HFFc6 (cell line): ENCODE results near the gene PPFIA3. TPM values are rescaled to one million over a fixed set of nuclear protein-coding genes. Genes with fewer than 3 reads are reported as not detected.

Source experiments
- DNase-seq: peaks from one replicate; pipeline ENCODE4 v3.0.0-alpha.2; 2018
- H3K27ac Mint-ChIP-seq: 2 replicates; pipeline ENCODE4 v1.8.0; 2020; ENCODE audit warnings: mild to moderate bottlenecking, mixed read lengths
- H3K27me3 Mint-ChIP-seq: 2 replicates; pipeline ENCODE4 v1.8.0; 2021; ENCODE audit warnings: mild to moderate bottlenecking, moderate library complexity, mixed read lengths; ENCODE audit not compliant: insufficient read depth
- H3K36me3 Mint-ChIP-seq: 2 replicates; pipeline ENCODE4 v1.8.0; 2021; ENCODE audit warnings: low read depth, mixed read lengths
- H3K4me1 Mint-ChIP-seq: 2 replicates; pipeline ENCODE4 v1.8.0; 2020; ENCODE audit warnings: low read depth, mixed read lengths
- H3K4me3 Mint-ChIP-seq: 2 replicates; pipeline ENCODE4 v1.8.0; 2020; ENCODE audit warnings: mild to moderate bottlenecking, moderate library complexity, mixed read lengths
- H3K9me3 Mint-ChIP-seq: 2 replicates; pipeline ENCODE4 v1.8.0; 2020; ENCODE audit warnings: mild to moderate bottlenecking, mixed read lengths
- total RNA-seq, 6 experiments: library from RNA; stranded (reverse); fragmentation: NEBNext Ultra II Directional; extraction: Animal tissue kit (Norgen Biotek cat#: 25700); gene quantifications; 2 replicates in 1 of 6; 3 replicates in 5 of 6; pipeline ENCODE4 v1.2.3, GENCODE V29; 2021
- TF ChIP-seq, protein P1 (sequence below): fragments of 200-600 bp; sonication (generic); IDR thresholded peaks from 2 replicates; pipeline ENCODE4 v1.5.0; 2021; ENCODE audit warnings: antibody characterized with exemption, mild to moderate bottlenecking

Gene PPFIA3
- total RNA-seq, 6 experiments from 2014 or later = 1.9 to 2.4 (median 2.3) TPM

DNA sequence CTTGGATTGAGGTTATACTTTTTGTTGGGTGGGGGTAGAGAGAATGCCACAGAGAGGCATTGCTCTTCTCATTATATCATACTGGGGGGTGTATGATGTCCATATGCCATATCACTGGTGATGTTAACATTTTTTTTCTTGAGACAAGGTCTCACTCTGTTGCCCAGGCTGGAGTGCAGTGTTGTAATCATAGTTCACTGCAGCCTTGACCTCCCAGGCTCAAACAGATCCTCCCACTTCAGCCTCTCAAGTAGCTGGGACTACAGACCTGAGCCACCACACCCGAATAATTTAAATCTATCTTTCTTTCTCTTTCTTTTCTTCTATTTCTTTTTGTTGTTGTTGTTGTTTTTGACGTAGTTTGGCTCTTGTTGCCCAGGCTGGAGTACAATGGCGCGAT is 39.0 kb upstream of the PPFIA3 start:
- Mint-ChIP-seq H3K27ac (no peak overlapping the region), H3K27me3 (peaks cover 2% of the 10 kb centered on the region; the same call in 1 of the 2 replicates), H3K4me1 (peaks cover 10% of the 10 kb centered on the region), H3K4me3 (no peak overlapping the region), H3K36me3 (no peaks in the 10 kb centered on the region), H3K9me3 (no peaks in the 10 kb centered on the region)
- TF ChIP-seq, protein P1, sequence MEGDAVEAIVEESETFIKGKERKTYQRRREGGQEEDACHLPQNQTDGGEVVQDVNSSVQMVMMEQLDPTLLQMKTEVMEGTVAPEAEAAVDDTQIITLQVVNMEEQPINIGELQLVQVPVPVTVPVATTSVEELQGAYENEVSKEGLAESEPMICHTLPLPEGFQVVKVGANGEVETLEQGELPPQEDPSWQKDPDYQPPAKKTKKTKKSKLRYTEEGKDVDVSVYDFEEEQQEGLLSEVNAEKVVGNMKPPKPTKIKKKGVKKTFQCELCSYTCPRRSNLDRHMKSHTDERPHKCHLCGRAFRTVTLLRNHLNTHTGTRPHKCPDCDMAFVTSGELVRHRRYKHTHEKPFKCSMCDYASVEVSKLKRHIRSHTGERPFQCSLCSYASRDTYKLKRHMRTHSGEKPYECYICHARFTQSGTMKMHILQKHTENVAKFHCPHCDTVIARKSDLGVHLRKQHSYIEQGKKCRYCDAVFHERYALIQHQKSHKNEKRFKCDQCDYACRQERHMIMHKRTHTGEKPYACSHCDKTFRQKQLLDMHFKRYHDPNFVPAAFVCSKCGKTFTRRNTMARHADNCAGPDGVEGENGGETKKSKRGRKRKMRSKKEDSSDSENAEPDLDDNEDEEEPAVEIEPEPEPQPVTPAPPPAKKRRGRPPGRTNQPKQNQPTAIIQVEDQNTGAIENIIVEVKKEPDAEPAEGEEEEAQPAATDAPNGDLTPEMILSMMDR = no peak
- no peak for DNase-seq

DNA sequence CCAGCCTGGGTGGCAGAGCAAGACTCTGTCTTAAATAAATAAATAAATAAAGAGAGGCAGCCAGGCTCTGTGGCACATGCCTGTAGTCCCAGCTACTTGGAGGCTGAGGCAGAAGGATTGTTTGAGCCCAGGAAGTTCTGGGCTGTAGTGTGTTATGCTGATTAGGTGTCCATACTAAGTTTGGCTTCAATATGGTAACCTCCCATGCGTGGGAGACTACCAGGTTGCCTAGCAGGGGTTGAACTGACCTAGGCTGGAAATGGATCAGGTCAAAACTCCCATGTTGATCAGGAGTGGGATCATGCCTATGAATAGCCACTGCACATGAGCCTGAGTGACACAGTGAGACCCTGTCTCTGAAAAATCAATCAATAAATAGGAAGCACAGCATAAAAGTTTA is 38.1 kb upstream of the PPFIA3 start:
- peaks cover 2% of the 10 kb centered on the region for H3K27me3 Mint-ChIP-seq
- no peaks in the 10 kb centered on the region for H3K9me3 Mint-ChIP-seq
- no peak for DNase-seq
- H3K4me1 Mint-ChIP-seq = peaks cover 11% of the 10 kb centered on the region
- H3K27ac Mint-ChIP-seq = no peak overlapping the region
- peaks cover 6% of the 10 kb centered on the region for H3K36me3 Mint-ChIP-seq
- TF ChIP-seq, protein P1 = no peak
- H3K4me3 Mint-ChIP-seq = no peak overlapping the region

DNA sequence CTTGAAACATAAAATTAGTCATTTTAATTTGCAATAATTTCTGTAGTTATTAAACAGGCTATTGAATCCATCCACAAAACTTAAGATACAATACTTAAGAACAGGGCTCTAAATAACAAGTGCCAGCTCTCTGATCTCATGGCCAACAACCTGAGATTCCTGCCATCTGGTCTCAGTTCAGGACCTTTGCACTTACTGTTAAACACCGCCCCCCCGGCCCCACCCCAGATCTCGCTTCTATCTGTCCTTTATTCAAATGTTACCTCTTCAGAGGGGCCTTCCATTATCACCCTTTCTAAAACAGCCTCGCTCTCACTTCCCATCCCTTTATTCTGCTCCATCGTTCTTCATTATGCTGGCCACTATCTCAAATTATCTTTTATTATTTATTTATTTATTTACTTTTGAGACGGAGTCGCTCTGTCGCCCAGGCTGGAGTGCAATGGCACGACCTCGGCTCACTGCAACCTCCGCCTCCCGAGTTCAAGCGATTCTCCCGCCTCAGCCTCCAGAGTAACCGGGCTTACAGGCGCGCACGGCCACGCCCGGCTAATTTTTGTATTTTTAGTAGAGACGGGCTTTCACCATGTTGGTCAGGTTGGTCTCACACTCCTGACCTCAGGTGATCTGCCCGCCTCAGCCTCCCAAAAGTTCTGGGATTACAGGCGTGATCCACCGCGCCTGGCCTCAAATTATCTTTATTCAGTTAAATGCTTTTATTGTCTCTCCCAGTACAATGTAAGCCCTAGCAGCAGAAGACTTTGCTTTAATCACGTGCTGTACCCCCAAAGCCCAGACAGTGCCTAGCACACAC is 34.9 kb upstream of the PPFIA3 start:
- Mint-ChIP-seq H3K27ac (peak overlapping the region; percentile 94), H3K9me3 (no peaks in the 10 kb centered on the region), H3K4me1 (peaks cover 29% of the 10 kb centered on the region), H3K4me3 (peak overlapping the region; percentile 96), H3K36me3 (peaks cover 18% of the 10 kb centered on the region), H3K27me3 (peaks cover 2% of the 10 kb centered on the region)
- no peak for DNase-seq
- TF ChIP-seq, protein P1 = no peak

DNA sequence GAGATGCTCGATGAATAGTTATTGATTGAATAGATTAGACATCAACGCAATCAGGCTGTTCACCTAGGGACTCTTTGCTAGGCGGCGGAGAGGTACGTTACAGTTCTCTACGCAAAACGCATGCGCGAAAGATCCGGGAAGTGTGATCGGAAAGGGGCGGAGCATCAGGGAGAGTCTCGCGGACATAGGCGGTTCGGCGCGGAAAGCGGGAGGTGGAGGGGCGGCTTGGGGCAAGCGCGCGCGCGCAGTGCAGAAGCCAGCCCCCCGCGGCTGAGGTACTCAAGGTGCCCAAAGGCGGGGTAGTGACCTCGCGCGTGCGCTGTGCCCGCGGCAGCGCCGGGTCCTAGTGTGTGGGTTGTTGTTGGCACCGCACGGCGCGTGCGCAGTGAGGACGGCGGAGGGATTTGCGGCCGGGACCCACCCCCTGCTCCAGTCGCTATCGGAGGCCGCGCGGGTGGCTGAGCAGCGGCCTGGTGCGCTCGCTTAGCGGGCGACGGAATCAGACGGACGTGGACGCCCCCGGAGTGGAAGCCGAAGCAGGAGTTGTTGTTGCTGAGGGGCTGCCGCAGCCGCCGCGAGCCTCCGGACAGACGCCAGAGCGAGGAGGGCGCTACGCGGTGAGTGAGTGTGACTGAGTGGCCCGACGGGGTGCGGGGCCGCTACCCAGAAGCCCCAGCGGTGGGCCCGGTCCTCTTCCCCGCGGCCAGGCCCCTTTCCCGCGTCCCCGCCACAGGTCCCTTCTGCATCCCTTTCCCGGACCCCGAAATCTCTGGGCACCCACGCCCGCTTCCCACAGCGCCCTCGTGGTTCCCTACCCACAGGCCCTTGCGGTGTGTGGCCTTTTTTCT is 34.1 kb upstream of the PPFIA3 start, which contains the start of gene SNRNP70:
SNRNP70 (plus strand) TSS at position 432 of the 848 bp plus-strand sequence. CDS start 964 bp downstream, outside the sequence.
- Mint-ChIP-seq H3K36me3 (peaks cover 21% of the 10 kb centered on the region), H3K9me3 (no peaks in the 10 kb centered on the region), H3K27me3 (peaks cover 2% of the 10 kb centered on the region), H3K4me3 (peak within 1 kb of the TSS; percentile 96), H3K27ac (peak within 1 kb of the TSS; percentile 94), H3K4me1 (peaks cover 29% of the 10 kb centered on the region)
- TF ChIP-seq, protein P1 = no peak; the same call in 1 of the 2 replicates
- DNase-seq = peak; percentile 99

DNA sequence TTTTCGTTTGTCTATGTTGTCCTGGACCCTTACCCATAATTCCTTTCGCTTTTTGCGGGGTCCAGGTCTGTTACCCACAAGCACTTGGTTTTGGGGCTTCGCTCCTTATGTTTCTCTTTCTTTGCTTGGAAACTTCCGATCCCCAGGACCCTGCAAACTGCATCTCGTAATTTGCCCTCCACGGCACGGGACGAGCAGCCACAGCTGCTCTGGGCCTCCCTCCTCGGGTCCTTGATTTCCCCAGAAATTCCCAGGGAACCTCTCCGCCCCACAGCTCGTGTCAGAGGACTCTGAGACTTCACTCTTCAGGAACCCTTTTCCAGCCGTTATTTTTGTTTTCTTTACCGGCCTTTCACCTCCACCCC is 33.5 kb upstream of the PPFIA3 start:
- Mint-ChIP-seq H3K4me3 (peak overlapping the region; percentile 96), H3K27me3 (peaks cover 2% of the 10 kb centered on the region), H3K27ac (peak overlapping the region; percentile 94), H3K9me3 (no peaks in the 10 kb centered on the region), H3K36me3 (peaks cover 26% of the 10 kb centered on the region), H3K4me1 (peaks cover 29% of the 10 kb centered on the region)
- TF ChIP-seq, protein P1 = no peak
- no peak for DNase-seq
